ELF-1 (cell line): Measurements from ENCODE around the gene ARHGAP1.

Experiments
- DNase-seq: peaks from one replicate; pipeline ENCODE4 v3.0.0-alpha.2; 2016; ENCODE audit warnings: low read depth, low spot score

The ARHGAP1 gene

GRCh38 chr11:46700241-46701077 lies at the start of gene ARHGAP1, which contains the start of gene ZNF408:
Gene ARHGAP1, minus strand, starts transcription at chr11:46700619. Its CDS starts 4,512 bp downstream, at chr11:46696107.
Gene ZNF408, plus strand, starts transcription at chr11:46701031. Its CDS starts 17 bp downstream, at chr11:46701048.
- DNase-seq = peak; percentile 99

GRCh38 chr11:46747150-46747549 lies 46.7 kb upstream of the ARHGAP1 start:
- DNase-seq = no peak

GRCh38 chr11:46745995-46746394 lies 45.6 kb upstream of the ARHGAP1 start:
- no peak for DNase-seq

- no peak for DNase-seq
Observed at GRCh38 chr11:46745328-46745727, 44.9 kb upstream of the ARHGAP1 start.

GRCh38 chr11:46743693-46744339 lies 43.4 kb upstream of the ARHGAP1 start:
- DNase-seq = no peak

- DNase-seq = no peak
Observed at GRCh38 chr11:46743043-46743442, 42.6 kb upstream of the ARHGAP1 start.

GRCh38 chr11:46741600-46742484 lies 41.4 kb upstream of the ARHGAP1 start:
- DNase-seq = no peak

- DNase-seq = no peak
Observed at GRCh38 chr11:46738887-46739286, 38.5 kb upstream of the ARHGAP1 start.

GRCh38 chr11:46737699-46738098 lies 37.3 kb upstream of the ARHGAP1 start:
- no peak for DNase-seq

GRCh38 chr11:46736615-46737014 lies 36.2 kb upstream of the ARHGAP1 start:
- DNase-seq = no peak

GRCh38 chr11:46736146-46736545 lies 35.7 kb upstream of the ARHGAP1 start:
- no peak for DNase-seq

- no peak for DNase-seq
Observed at GRCh38 chr11:46733234-46733633, 32.8 kb upstream of the ARHGAP1 start.

GRCh38 chr11:46731545-46731944 lies 31.1 kb upstream of the ARHGAP1 start:
- no peak for DNase-seq

GRCh38 chr11:46729110-46730027 lies 28.9 kb upstream of the ARHGAP1 start:
- DNase-seq = no peak

GRCh38 chr11:46728659-46729040 lies 28.2 kb upstream of the ARHGAP1 start:
- no peak for DNase-seq

- DNase-seq = no peak
Observed at GRCh38 chr11:46727952-46728658, 27.7 kb upstream of the ARHGAP1 start.

- no peak for DNase-seq
Observed at GRCh38 chr11:46726206-46726862, 25.9 kb upstream of the ARHGAP1 start.

- DNase-seq = no peak
Observed at GRCh38 chr11:46725338-46726205, 25.2 kb upstream of the ARHGAP1 start.

- DNase-seq = peak; percentile 49
Observed at GRCh38 chr11:46724088-46724487, 23.7 kb upstream of the ARHGAP1 start.
